Kidney tubule cell (primary cell): ENCODE results near the gene FUT7.
A peak's percentile ranks its signal among the peaks of the same experiment; 100 is the strongest.
"Not testable (repeated sequence)": the region's sequence is repeated elsewhere in the genome, so short reads cannot be mapped to it uniquely, and the experiment has no call there.

Source experiments
- DNase-seq: peaks from one replicate; pipeline ENCODE4 v3.0.0-alpha.2; 2018; ENCODE audit warnings: low spot score

The FUT7 gene

GRCh38 chr9:137049544-137050449, 17.9 kb upstream of the FUT7 start:
- peak; percentile 60 for DNase-seq

DNA sequence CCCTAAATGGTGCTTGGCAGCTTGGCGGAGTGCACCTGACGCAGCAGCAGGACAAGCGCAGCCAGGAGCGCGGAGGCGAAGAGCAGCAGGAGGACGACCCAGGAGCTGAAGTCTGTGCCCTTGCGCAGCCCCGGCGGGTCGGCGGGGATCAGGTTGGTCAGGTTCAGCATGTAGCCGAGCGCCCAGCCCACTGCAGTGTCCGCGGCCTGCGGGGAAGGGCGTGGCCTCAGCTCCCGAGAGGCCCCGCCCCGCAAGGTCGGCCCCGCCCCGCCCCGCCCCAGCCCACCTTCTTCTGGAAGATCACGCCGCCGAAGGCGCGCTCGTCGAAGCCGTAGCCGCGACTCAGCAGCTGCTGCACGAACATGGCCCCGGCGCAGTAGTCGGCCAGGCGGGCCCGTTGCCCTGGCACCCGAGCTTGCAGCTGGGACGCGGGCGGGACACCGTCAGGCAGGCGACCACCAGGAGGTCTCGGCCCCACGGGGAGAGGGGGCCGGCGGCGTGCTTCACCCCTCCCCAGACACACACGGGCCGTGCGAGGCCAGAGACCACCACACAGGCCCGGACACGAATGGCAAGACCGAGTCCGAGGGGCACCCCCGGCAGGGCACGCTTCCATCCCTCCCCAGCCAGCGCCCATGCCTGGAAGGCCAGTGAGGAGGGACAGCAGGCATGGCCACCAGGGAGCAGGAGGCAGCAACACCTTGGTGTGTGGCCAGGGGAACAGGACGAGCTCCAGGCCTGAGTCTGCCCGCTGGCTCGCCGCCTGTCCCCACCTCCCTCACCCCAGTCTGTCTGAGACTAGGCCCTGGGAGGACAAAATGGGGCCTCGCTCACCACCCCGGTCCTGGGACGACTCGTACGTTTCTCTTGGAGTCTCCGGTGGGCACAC, 17.0 kb upstream of the FUT7 start:
- no peak for DNase-seq

DNA sequence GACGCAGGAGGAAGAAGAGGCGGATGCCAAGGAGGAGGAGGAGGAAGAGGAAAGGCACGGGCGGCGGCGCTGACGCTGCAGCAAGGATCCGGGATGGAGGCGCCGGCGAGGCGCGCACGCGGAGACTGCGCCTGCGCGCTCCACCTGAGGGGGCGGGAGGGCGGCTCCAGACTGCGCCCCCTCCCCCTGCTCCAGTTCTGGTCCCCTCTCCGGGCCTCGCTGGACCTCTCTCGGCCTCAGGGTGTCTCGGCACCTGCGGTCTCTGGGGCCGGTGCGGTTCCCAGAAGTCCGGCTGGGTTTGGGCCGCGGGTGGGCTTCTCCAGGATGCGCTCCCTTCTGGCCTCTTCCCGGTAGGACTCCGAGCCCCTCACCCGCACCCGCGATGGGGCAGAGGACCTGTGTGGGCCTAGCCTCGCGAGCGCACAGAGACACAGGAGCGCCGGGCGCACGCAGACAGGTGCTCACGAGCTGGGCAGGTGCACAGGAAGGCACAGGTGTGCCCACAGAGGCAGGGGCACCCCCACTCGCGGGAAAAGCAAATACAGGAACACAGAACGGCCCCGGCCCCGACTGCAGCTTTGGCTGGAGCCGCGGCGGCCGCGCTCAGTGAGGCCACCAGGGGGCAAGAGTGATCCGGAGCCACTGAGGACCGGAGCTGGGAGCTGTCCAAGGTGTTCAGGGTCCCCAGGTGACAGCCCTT, 14.3 kb upstream of the FUT7 start, which contains the start of gene NPDC1:
Gene NPDC1, minus strand, starts transcription at position 90 of the 700 bp plus-strand sequence. CDS start 188 bp downstream, outside the sequence.
- peak; percentile 85 for DNase-seq

GRCh38 chr9:137045294-137046087, 13.6 kb upstream of the FUT7 start:
- peak; percentile 54 for DNase-seq

DNA sequence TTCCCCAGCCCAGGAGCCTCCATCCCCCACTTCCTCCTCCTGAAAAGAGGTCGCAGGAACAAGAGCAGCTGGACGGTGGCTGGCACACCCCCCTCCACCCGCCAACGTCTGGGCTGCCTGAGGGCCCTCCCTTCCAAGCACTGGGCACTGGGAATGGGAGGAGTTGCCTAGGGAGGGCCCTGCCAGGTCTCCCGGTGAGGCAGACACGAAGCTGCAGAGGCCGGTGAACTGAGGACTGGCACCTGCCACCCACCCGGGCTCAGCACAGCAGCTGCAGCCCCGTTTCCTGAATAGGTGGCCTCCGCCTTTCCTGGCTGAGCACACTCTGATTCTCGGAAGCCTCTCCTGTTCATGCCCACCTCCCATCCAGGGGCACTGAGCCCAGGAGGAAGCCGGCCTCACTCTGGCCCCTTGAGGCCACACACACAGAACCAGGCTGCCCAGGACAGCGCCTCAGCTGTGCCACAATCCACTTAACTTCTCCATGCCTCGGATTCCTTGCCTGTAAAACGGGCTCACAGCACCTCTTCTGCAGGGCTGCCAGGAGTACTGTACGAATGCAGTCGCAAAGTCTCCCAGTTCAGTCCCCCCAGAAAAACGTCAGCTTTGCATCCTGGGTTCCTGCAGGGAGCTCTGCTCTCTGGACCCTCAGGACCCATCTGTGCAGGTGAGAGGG, 12.8 kb upstream of the FUT7 start:
- peak; percentile 76 for DNase-seq

GRCh38 chr9:137044037-137044436, 12.1 kb upstream of the FUT7 start:
- peak; percentile 29 for DNase-seq

DNA sequence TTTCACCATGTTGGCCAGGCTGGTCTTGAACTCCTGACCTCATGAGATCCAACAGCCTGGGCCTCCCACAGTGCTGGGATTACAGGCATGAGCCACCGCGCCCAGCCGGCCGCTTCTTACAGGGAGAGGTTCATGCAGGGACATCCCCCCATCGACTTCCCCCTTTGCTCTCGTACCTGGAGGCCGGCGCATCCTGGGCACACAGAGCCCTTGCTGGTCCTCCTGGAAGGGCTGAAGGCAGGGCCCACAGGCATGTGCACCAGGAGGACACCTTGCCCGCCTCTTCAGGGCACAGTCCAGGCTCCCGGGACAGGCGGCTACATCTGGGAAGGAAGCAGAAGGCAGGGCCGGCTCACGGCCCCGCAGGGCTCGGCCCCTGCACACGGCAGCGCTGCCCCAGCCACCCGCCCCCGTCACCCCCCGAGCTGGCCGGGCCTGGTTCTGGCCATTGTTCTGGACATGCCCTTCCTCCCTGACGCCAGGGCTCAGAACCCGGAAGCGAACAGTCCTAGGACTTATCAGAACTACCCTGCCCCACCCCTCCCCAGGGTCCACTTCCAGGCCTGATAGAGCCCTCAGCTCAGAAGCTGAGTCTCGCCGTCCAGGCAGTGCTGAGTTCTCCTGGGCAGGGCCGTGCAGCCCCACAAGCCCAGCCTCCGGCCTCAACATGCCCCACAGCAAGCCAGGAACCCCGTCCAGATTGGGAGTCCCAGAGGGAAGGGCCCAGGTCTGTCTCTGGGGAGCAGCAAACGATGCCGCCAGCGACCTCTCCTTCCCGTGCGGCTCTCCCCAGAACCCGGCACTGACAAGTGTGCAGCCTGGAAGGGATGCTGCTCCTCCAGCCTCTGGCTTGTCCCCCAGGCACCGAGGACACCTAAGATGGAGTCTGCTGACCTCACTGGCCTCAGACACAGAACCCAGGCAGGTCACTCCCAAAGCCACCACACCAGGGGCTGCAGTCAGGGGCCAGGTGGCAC, 11.2 kb upstream of the FUT7 start:
- DNase-seq = no peak

- no peak for DNase-seq
These were observed 9.2 kb upstream of the FUT7 start for GRCh38 chr9:137041124-137041523.

GRCh38 chr9:137040568-137040967, 8.7 kb upstream of the FUT7 start:
- DNase-seq = no peak

DNA sequence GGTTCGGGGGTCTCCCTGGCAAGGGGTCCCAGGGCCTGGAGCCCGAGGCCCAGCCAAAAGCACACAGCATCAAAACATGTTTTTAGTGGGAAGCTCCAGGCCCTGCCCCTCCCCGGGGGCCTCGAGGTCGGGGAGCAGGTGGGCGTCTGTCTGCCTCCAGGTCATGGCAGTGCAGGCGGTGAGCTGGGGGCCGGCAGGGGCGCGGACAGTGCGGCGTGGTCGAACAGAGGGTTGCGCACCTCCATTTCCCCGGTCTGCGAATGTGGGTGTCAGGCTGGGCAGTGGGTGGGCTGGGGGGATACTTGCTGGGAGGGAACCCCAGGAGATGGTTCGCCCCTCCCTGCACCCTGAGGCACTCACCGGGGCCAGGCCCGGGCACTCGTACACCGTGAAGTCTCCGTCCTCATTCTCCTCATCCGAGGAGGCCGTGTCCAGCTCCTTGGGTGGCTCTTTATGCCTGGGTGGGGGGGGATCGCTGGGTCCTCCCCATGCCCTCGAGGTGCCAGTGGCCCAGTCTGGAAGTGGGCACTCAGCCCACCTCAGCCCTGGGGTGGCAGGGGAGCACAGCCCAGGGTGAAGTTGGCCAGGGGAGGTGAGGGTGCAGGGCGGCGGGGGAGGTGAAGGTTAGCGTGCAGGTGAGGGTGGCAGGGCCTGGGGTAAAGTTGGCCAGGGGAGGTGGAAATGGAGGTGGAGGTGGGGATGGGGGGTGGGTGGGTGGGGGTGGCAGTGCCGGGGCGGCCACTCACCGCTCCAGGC, 7.9 kb upstream of the FUT7 start:
- no peak for DNase-seq

- no peak for DNase-seq
These were observed 7.0 kb upstream of the FUT7 start for GRCh38 chr9:137038916-137039315.

DNA sequence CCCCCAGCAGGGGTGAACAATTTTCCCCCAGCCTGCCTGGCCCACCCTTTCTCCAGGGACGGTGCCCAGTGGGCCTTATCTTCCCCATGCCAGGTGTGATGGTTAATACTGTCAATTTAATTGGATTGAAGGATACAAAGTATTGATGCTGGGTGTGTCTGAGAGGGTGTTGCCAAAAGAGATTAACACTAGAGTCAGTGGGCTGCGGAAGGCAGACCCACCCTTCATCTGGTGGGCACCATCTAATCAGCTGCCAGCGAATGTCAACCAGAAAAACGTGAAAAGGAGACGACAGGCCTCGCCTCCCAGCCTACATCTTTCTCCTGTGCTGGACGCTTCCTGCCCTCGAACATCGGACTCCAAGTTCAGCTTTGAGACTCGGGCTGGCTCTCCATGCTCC, 5.6 kb upstream of the FUT7 start:
- no peak for DNase-seq

DNA sequence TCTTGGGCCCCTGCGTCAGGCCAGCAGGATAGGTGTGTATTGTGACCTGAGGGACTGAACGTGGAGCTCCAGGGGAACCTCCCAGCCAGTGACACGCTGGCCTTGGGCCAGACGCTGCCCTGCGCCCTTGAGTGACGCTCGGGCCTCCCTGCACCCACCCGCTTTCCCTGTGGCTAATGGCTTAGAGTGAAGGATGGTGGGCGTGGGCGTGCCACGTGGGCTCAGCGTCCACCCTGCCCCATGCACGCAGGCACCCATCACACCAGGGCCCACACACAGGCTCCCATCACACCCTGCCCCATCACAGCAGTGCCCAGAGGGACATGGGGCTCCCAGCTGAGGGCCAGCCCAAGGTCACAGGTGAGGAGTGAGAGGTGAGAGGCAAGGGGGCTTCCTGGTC, 5.1 kb upstream of the FUT7 start:
- no peak for DNase-seq

DNA sequence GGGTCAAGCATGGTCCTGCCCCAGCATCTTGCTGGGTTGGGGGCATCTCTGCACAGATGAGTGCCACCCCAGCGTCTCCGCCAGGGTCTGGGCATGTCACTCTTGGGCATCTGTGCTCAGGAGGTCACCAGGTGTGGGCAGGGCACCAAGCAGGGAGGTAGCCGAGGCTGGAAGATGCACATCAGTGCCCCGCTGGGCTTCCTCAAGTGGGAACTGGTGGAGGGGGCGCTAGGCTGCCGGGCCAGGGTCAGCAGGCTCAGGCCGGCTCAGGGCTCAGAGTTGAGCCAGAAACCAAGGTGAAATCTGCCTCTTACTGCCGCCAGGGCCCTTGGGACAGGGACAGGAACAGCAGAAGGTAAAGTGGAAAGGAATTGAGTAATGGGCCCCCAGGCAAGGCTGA, 4.0 kb upstream of the FUT7 start:
- DNase-seq = no peak

DNA sequence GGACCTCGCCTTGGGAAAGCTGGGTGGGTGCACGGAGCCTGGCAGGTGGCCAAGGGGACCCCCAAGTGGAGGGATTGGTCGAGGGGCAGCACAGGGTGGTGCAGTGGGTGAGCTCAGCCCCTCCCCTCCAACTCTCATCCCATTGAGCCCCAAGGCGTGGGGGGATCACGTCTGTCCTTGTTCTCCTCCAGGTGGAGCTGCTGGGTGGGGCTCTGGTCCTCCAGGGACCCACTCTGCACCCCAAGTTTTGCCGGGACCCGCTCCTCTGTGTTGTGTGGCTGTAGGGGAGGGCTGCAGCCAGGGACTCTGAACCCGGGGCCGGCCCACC, 3.6 kb upstream of the FUT7 start:
- no peak for DNase-seq

DNA sequence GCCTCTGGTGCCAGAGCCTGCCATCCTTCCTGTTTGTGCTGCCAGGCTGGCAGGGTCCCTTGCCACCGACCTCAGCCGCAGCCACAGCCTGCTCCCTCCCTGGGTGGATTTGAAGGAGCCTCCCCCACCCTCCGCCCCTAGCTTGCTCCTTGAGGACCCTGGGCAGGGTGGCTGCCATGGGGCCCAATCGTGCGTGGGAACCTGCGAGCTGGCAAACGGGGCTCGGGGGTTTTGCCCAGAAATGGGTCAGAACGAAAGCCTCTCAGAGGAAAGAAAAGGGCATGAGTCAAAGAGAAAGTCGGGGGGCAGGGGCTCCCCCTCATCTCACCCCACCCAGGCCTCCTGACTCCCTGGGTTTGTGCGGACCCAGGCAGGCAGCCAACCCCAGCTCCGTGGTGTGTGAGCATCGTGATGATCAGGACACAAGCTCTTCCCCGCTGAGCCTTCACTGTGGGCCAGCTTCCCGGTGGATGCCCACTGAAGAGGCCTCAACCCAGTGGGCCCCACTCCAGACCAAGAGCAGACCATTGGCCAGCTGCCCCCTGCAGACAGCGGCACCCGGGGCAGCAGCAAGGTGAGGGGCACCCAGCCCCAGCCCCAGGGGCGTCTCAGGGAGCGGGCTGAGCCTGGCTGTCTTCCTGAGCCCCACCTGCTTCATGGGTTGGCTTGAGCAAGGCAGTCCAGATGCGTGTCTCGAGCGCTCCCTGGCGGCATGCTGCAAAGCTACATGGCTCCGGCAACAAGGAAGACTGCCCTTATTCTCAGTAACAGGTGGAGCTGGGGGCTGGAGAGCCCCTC, 3.0 kb upstream of the FUT7 start:
- DNase-seq = peak; percentile 79

- no peak for DNase-seq
These were observed 2.3 kb upstream of the FUT7 start for GRCh38 chr9:137034039-137034708.

GRCh38 chr9:137033481-137033880, 1.6 kb upstream of the FUT7 start:
- DNase-seq = not testable (repeated sequence)
